OCI-LY1 (cell line): ENCODE measurements around the gene TRPC4.
A peak's percentile ranks its signal among the peaks of the same experiment; 100 is the strongest.

Source experiments
- H2AFZ ChIP-seq: fragments of 200-600 bp; sonication (generic), shearing (Covaris generic); 2 replicates; pipeline ENCODE4 v1.6.0; 2014; ENCODE audit warnings: antibody characterized with exemption, mild to moderate bottlenecking, low read length
- H3F3A ChIP-seq: fragments of 200-600 bp; sonication (generic), shearing (Covaris generic); 2 replicates; pipeline ENCODE4 v1.6.0; 2014; ENCODE audit warnings: mild to moderate bottlenecking, antibody characterized with exemption, low read length, moderate library complexity; ENCODE audit not compliant: insufficient read depth
- H3K27ac ChIP-seq: fragments of 200-600 bp; sonication (generic); 2 replicates; pipeline ENCODE4 v1.5.1; 2014; ENCODE audit warnings: low read length, mixed run types, mild to moderate bottlenecking, low read depth; ENCODE audit not compliant: poor library complexity, severe bottlenecking
- H3K27me3 ChIP-seq: fragments of 200-600 bp; sonication (generic); 2 replicates; pipeline ENCODE4 v1.6.0; 2014; ENCODE audit warnings: antibody characterized with exemption, mild to moderate bottlenecking, low read length, moderate library complexity; ENCODE audit not compliant: insufficient read depth
- H3K36me3 ChIP-seq: fragments of 200-600 bp; sonication (generic); 2 replicates; pipeline ENCODE4 v1.6.1; 2014; ENCODE audit warnings: mild to moderate bottlenecking, antibody characterized with exemption, low read length, moderate library complexity, mixed read lengths; ENCODE audit not compliant: insufficient read depth
- H3K4me1 ChIP-seq: fragments of 200-600 bp; sonication (generic); 2 replicates; pipeline ENCODE4 v1.5.1; 2014; ENCODE audit warnings: mild to moderate bottlenecking, low read length, moderate library complexity; ENCODE audit not compliant: insufficient read depth, severe bottlenecking
- H3K4me2 ChIP-seq: fragments of 200-600 bp; sonication (generic), shearing (Covaris generic); 2 replicates; pipeline ENCODE4 v1.6.1; 2014; ENCODE audit warnings: low read length
- H3K4me3 ChIP-seq: fragments of 200-600 bp; sonication (generic); 2 replicates; pipeline ENCODE4 v1.5.1; 2014; ENCODE audit warnings: low read length, low read depth, mild to moderate bottlenecking, mixed read lengths; ENCODE audit not compliant: poor library complexity, severe bottlenecking
- H3K79me2 ChIP-seq: fragments of 200-600 bp; shearing (Covaris generic); 2 replicates; pipeline ENCODE4 v1.6.1; 2016; ENCODE audit warnings: mixed run types, low read length, mixed read lengths; ENCODE audit not compliant: insufficient read depth
- H3K9ac ChIP-seq: fragments of 200-600 bp; sonication (generic), shearing (Covaris generic); 2 replicates; pipeline ENCODE4 v1.6.1; 2014; ENCODE audit warnings: mild to moderate bottlenecking, low read length, mixed read lengths
- H3K9me2 ChIP-seq: fragments of 200-600 bp; sonication (generic), shearing (Covaris generic); 2 replicates; pipeline ENCODE4 v1.6.1; 2014; ENCODE audit warnings: low read depth, mild to moderate bottlenecking, low read length, mixed read lengths
- H3K9me3 ChIP-seq: fragments of 200-600 bp; shearing (Covaris generic); 2 replicates; pipeline ENCODE4 v1.6.1; 2014; ENCODE audit warnings: low read length, mixed read lengths
- H4K20me1 ChIP-seq: fragments of 200-600 bp; sonication (generic), shearing (Covaris generic); 2 replicates; pipeline ENCODE4 v1.6.0; 2016; ENCODE audit warnings: mild to moderate bottlenecking, low read length; ENCODE audit not compliant: insufficient read depth
- EZH2 ChIP-seq: fragments of 200-600 bp; sonication (generic), shearing (Covaris generic); IDR thresholded peaks from 2 replicates; pipeline ENCODE4 v1.8.0; 2017; ENCODE audit warnings: borderline replicate concordance, mixed run types, mild to moderate bottlenecking, antibody characterized with exemption, low read length, moderate library complexity, mixed read lengths
- TF ChIP-seq, protein P1 (sequence below): fragments of 200-600 bp; sonication (generic), shearing (Covaris generic); IDR thresholded peaks from 2 replicates; pipeline ENCODE4 v1.5.1; 2017; ENCODE audit warnings: mild to moderate bottlenecking, antibody characterized with exemption, low read length, moderate library complexity, mixed read lengths

TRPC4 gene

DNA sequence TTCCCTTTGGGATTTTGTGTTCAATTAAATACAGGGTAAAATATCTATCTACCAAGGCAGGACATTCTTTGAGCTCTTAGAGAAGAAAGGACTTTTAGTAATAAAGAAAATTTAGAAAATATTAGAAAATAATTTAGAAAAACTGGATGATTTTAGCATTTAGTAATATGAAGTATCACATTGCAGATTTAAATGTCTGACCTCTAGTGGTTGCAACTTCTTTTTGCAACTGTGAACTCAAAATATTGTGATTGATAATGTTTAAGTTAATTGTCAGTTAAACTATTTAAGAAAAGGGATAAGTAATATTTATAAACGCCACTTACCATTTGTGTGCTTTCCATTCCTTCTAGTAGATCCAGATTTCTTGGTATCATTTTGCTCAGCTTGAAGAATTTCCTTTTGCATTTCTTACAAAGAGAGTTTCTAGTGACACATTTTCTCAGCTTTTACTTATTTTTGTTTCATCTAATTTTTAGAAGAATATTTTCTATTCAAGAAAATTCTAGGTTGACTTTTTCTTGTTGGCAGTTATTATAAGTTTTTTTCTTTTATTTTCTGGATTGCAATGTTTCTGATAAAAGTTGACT, 260.7 kb downstream of the TRPC4 start:
- Histone ChIP-seq H3K4me2 (no peak overlapping the region), H3K9me3 (no peaks in the 10 kb centered on the region), H3K4me1 (no peaks in the 10 kb centered on the region), H2AFZ (no peak overlapping the region), H3K4me3 (no peak overlapping the region), H3K27ac (no peak overlapping the region), H3K9ac (no peak overlapping the region), H3K9me2 (no peaks in the 10 kb centered on the region), H3F3A (no peaks in the 10 kb centered on the region), H3K27me3 (no peaks in the 10 kb centered on the region), H4K20me1 (no peaks in the 10 kb centered on the region), H3K79me2 (no peaks in the 10 kb centered on the region), H3K36me3 (no peaks in the 10 kb centered on the region)
- TF ChIP-seq, protein P1, sequence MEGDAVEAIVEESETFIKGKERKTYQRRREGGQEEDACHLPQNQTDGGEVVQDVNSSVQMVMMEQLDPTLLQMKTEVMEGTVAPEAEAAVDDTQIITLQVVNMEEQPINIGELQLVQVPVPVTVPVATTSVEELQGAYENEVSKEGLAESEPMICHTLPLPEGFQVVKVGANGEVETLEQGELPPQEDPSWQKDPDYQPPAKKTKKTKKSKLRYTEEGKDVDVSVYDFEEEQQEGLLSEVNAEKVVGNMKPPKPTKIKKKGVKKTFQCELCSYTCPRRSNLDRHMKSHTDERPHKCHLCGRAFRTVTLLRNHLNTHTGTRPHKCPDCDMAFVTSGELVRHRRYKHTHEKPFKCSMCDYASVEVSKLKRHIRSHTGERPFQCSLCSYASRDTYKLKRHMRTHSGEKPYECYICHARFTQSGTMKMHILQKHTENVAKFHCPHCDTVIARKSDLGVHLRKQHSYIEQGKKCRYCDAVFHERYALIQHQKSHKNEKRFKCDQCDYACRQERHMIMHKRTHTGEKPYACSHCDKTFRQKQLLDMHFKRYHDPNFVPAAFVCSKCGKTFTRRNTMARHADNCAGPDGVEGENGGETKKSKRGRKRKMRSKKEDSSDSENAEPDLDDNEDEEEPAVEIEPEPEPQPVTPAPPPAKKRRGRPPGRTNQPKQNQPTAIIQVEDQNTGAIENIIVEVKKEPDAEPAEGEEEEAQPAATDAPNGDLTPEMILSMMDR, result peak; percentile 9; the same call in 1 of the 2 replicates
- no peak for TF ChIP-seq EZH2

- Histone ChIP-seq H3K9ac (no peak overlapping the region), H3K4me2 (no peak overlapping the region), H3K9me3 (no peaks in the 10 kb centered on the region), H4K20me1 (no peaks in the 10 kb centered on the region), H3K9me2 (no peaks in the 10 kb centered on the region), H3K4me3 (no peak overlapping the region), H3K36me3 (no peaks in the 10 kb centered on the region), H3K27ac (no peak overlapping the region), H3K27me3 (no peaks in the 10 kb centered on the region), H3K4me1 (no peaks in the 10 kb centered on the region), H3F3A (no peaks in the 10 kb centered on the region), H3K79me2 (no peaks in the 10 kb centered on the region), H2AFZ (no peak overlapping the region)
- TF ChIP-seq EZH2, result no peak
- TF ChIP-seq, protein P1, result peak; percentile 47; the same call in 1 of the 2 replicates
Measured at GRCh38 chr13:37602733-37603381, 266.7 kb downstream of the TRPC4 start.

DNA sequence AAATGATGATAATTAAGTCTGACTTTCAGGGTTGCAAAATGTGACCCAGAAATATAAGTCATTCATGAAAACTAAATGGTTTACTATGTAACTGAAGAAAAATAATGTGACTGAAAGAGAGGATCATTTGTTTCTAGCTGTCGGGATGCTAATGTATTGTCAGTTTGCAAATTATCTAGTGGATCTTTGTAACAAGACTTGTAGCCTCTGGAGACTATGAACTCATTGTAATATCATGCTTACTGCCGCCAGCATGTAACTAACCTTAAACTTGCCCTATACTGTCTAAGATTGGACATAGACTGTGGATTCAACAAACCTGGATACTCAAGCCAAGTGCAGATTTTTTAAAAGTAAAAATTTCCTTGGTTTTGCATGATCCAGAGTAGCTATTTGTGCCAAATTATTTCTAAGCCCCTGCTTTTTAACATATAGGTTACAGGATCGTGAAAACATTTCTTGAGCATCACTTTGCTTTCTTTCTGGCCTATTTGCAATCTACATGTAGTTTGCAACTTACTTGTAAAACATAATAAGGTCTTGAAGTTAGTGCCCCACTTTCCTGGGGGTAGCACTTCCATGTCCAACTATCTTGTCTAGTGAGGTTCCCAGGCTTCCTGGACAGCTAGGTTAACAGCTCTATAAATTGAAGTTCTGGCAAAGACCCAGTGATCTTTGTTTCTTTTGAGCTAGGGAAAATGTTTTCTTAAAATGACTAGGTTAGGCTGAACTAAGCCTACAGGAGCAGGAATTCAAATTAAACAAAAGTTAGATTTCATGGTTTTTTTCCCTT, 267.7 kb downstream of the TRPC4 start:
- no peaks in the 10 kb centered on the region for H3F3A ChIP-seq
- H3K79me2 ChIP-seq, result no peaks in the 10 kb centered on the region
- H3K36me3 ChIP-seq, result no peaks in the 10 kb centered on the region
- H4K20me1 ChIP-seq, result no peaks in the 10 kb centered on the region
- H3K9me2 ChIP-seq, result no peaks in the 10 kb centered on the region
- H3K9me3 ChIP-seq, result no peaks in the 10 kb centered on the region
- no peak overlapping the region for H2AFZ ChIP-seq
- H3K27ac ChIP-seq, result no peak overlapping the region
- no peak overlapping the region for H3K4me3 ChIP-seq
- H3K27me3 ChIP-seq, result no peaks in the 10 kb centered on the region
- H3K4me2 ChIP-seq, result no peak overlapping the region
- H3K4me1 ChIP-seq, result no peaks in the 10 kb centered on the region
- H3K9ac ChIP-seq, result no peak overlapping the region
- TF ChIP-seq, protein P1, result no peak
- TF ChIP-seq EZH2, result no peak
